ENCODE measurements around the gene TVP23A.

TVP23A gene

GRCh38 chr16:10817963-10818941, at the start of gene TVP23A:
Gene TVP23A, minus strand, starts transcription at chr16:10818794. Its CDS starts 301 bp downstream, at chr16:10818493.
- DNase-seq, result no peak

GRCh38 chr16:10868104-10868595, 49.6 kb upstream of the TVP23A start:
- no peak for DNase-seq

GRCh38 chr16:10867199-10867598, 48.6 kb upstream of the TVP23A start:
- DNase-seq, result no peak

- DNase-seq, result no peak
Measured at GRCh38 chr16:10865991-10866966, 47.7 kb upstream of the TVP23A start.

- DNase-seq, result no peak
Measured at GRCh38 chr16:10862438-10862837, 43.8 kb upstream of the TVP23A start.

- DNase-seq, result no peak
Measured at GRCh38 chr16:10859658-10860057, 41.1 kb upstream of the TVP23A start.

- DNase-seq, result no peak
Measured at GRCh38 chr16:10859020-10859419, 40.4 kb upstream of the TVP23A start.

- DNase-seq, result no peak
Measured at GRCh38 chr16:10858203-10858602, 39.6 kb upstream of the TVP23A start.

GRCh38 chr16:10856042-10856441, 37.4 kb upstream of the TVP23A start:
- no peak for DNase-seq

- no peak for DNase-seq
Measured at GRCh38 chr16:10852948-10853347, 34.4 kb upstream of the TVP23A start.

- no peak for DNase-seq
Measured at GRCh38 chr16:10852286-10852685, 33.7 kb upstream of the TVP23A start.

GRCh38 chr16:10851512-10851911, 32.9 kb upstream of the TVP23A start:
- DNase-seq, result no peak

- no peak for DNase-seq
Measured at GRCh38 chr16:10850478-10850850, 31.9 kb upstream of the TVP23A start.

- DNase-seq, result no peak
Measured at GRCh38 chr16:10849736-10850477, 31.3 kb upstream of the TVP23A start.

GRCh38 chr16:10847176-10847575, 28.6 kb upstream of the TVP23A start:
- no peak for DNase-seq

- DNase-seq, result no peak
Measured at GRCh38 chr16:10846213-10846998, 27.8 kb upstream of the TVP23A start.

GRCh38 chr16:10840703-10841102, 22.1 kb upstream of the TVP23A start:
- DNase-seq, result no peak

GRCh38 chr16:10839279-10839666, 20.7 kb upstream of the TVP23A start:
- DNase-seq, result no peak

GRCh38 chr16:10838621-10839278, 20.2 kb upstream of the TVP23A start:
- DNase-seq, result no peak

GRCh38 chr16:10836174-10836853, 17.7 kb upstream of the TVP23A start:
- no peak for DNase-seq
